Neural cell (in vitro differentiated cells): ENCODE results near the gene ERC2. TPM values are rescaled to one million over a fixed set of nuclear protein-coding genes. Genes with fewer than 3 reads are reported as not detected.

Experiments
- H2AFZ ChIP-seq: fragments of 200-600, 300-800 bp; sonication (generic), shearing (Covaris generic); 2 replicates; pipeline ENCODE4 v1.6.0; 2014; ENCODE audit warnings: low read depth, mild to moderate bottlenecking, antibody characterized with exemption, low read length, moderate library complexity
- H3F3A ChIP-seq: fragments of 200-600 bp; shearing (Covaris generic); 2 replicates; pipeline ENCODE4 v1.6.1; 2016; ENCODE audit warnings: mild to moderate bottlenecking, moderate library complexity, mixed read lengths, antibody characterized with exemption, low read length; ENCODE audit not compliant: insufficient read depth, poor library complexity, severe bottlenecking
- H3K27ac ChIP-seq: fragments of 200-600, 300-800 bp; sonication (generic), shearing (Covaris generic); 2 replicates; pipeline ENCODE4 v1.5.1; 2014; ENCODE audit warnings: mild to moderate bottlenecking, low read length, moderate library complexity
- H3K27me3 ChIP-seq: fragments of 300-800, 200-600 bp; sonication (generic), shearing (Covaris generic); 2 replicates; pipeline ENCODE4 v1.6.0; 2014; ENCODE audit warnings: mild to moderate bottlenecking, low read depth, low read length, moderate library complexity; ENCODE audit not compliant: insufficient read depth
- H3K36me3 ChIP-seq: fragments of 300-800, 200-600 bp; sonication (generic), shearing (Covaris generic); 2 replicates; pipeline ENCODE4 v1.5.1; 2014; ENCODE audit warnings: mild to moderate bottlenecking, antibody characterized with exemption, low read length, moderate library complexity; ENCODE audit not compliant: insufficient read depth
- H3K4me2 ChIP-seq: fragments of 300-800, 200-600 bp; sonication (generic), shearing (Covaris generic); 2 replicates; pipeline ENCODE4 v1.6.0; 2014; ENCODE audit warnings: mild to moderate bottlenecking, low read length
- H3K4me3 ChIP-seq: fragments of 300-800, 200-600 bp; sonication (generic), shearing (Covaris generic); 2 replicates; pipeline ENCODE4 v1.5.1; 2014; ENCODE audit warnings: mild to moderate bottlenecking, low read length, moderate library complexity
- H3K79me2 ChIP-seq: fragments of 200-600 bp; shearing (Covaris generic); replicated peaks from 2 replicates; pipeline ENCODE4 v1.6.0; 2014; ENCODE audit warnings: mild to moderate bottlenecking, low read length, moderate library complexity; ENCODE audit not compliant: insufficient read depth
- H3K9ac ChIP-seq: fragments of 300-800, 200-600 bp; sonication (generic), shearing (Covaris generic); 2 replicates; pipeline ENCODE4 v1.6.1; 2016; ENCODE audit warnings: mild to moderate bottlenecking, low read length, mixed read lengths
- H3K9me2 ChIP-seq: fragments of 200-600 bp; shearing (Covaris generic); 2 replicates; pipeline ENCODE4 v1.6.1; 2016; ENCODE audit warnings: mild to moderate bottlenecking, low read length, mixed read lengths; ENCODE audit not compliant: insufficient read depth
- H3K9me3 ChIP-seq: fragments of 200-600, 300-800 bp; sonication (generic), shearing (Covaris generic); 2 replicates; pipeline ENCODE4 v1.6.1; 2016; ENCODE audit warnings: mild to moderate bottlenecking, mixed run types, low read length, moderate library complexity, mixed read lengths
- H4K20me1 ChIP-seq: fragments of 200-600 bp; shearing (Covaris generic); 2 replicates; pipeline ENCODE4 v1.6.1; 2016; ENCODE audit warnings: mild to moderate bottlenecking, mixed run types; ENCODE audit not compliant: insufficient read depth
- CTCF ChIP-seq: fragments of 450-650 bp; IDR thresholded peaks from 2 replicates; pipeline ENCODE4 v1.5.1; 2014; ENCODE audit warnings: antibody characterized with exemption, mild to moderate bottlenecking, moderate library complexity; ENCODE audit not compliant: poor library complexity, severe bottlenecking
- EP300 ChIP-seq: fragments of 450-650 bp; conservative IDR thresholded peaks from 2 replicates; pipeline ENCODE4 v1.6.1; 2014; ENCODE audit warnings: antibody characterized with exemption, mild to moderate bottlenecking, moderate library complexity; ENCODE audit not compliant: poor library complexity, severe bottlenecking
- EZH2 ChIP-seq: fragments of 200-600, 300-800 bp; shearing (Covaris generic), sonication (generic); IDR thresholded peaks from 2 replicates; pipeline ENCODE4 v1.6.1; 2014; ENCODE audit warnings: antibody characterized with exemption, low read length, borderline replicate concordance, mild to moderate bottlenecking; ENCODE audit not compliant: insufficient read depth, poor library complexity, severe bottlenecking
- MXI1 ChIP-seq: fragments of 450-650 bp; conservative IDR thresholded peaks from 2 replicates; pipeline ENCODE4 v1.6.1; 2014; ENCODE audit warnings: antibody characterized with exemption, mild to moderate bottlenecking; ENCODE audit not compliant: poor library complexity, severe bottlenecking
- POLR2AphosphoS5 ChIP-seq: IDR thresholded peaks from 2 replicates; pipeline ENCODE4 v1.6.1; 2012
- RAD21 ChIP-seq: fragments of 450-650 bp; conservative IDR thresholded peaks from 2 replicates; pipeline ENCODE4 v1.6.1; 2014; ENCODE audit warnings: antibody characterized with exemption, mild to moderate bottlenecking, moderate library complexity
- REST ChIP-seq: IDR thresholded peaks from 2 replicates; pipeline ENCODE4 v1.6.1; 2012; ENCODE audit warnings: borderline replicate concordance
- SMC3 ChIP-seq: fragments of 450-650 bp; conservative IDR thresholded peaks from 2 replicates; pipeline ENCODE4 v1.6.1; 2014; ENCODE audit warnings: antibody characterized with exemption, mild to moderate bottlenecking, moderate library complexity; ENCODE audit not compliant: poor library complexity
- TAF1 ChIP-seq: IDR thresholded peaks from 2 replicates; pipeline ENCODE4 v1.6.1; 2012; ENCODE audit warnings: low read depth
- polyA plus RNA-seq: library from polyadenylated mRNA; depleted of rRNA; stranded (reverse); fragments of >200 nt; gene quantifications from 2 replicates; pipeline ENCODE4 v1.2.3, GENCODE V29; 2014

ERC2 gene
- polyA plus RNA-seq, 1 donor from 2014 or later = 60.4 TPM

- no peaks in the 10 kb centered on the region for H3K9me3 ChIP-seq
- H3K27ac ChIP-seq = no peak overlapping the region
- no peaks in the 10 kb centered on the region for H3F3A ChIP-seq
- H3K4me2 ChIP-seq = no peak overlapping the region
- H3K9me2 ChIP-seq = no peaks in the 10 kb centered on the region
- TF ChIP-seq REST = no peak
- TF ChIP-seq TAF1 = no peak
- no peak for TF ChIP-seq EP300
- no peak for TF ChIP-seq RAD21
- TF ChIP-seq EZH2 = no peak
- TF ChIP-seq CTCF = no peak
- no peak for TF ChIP-seq SMC3
- no peak for TF ChIP-seq POLR2AphosphoS5
- no peak for TF ChIP-seq MXI1
- H3K4me3 ChIP-seq = no peak overlapping the region
- no peak overlapping the region for H3K9ac ChIP-seq
- no peaks in the 10 kb centered on the region for H3K79me2 ChIP-seq
- H4K20me1 ChIP-seq = no peaks in the 10 kb centered on the region
- H3K36me3 ChIP-seq = no peaks in the 10 kb centered on the region
- H3K27me3 ChIP-seq = no peaks in the 10 kb centered on the region
- no peak overlapping the region for H2AFZ ChIP-seq
These were observed 149.4 kb downstream of the ERC2 start for GRCh38 chr3:56318891-56319290.

- Histone ChIP-seq H2AFZ (no peak overlapping the region), H4K20me1 (no peaks in the 10 kb centered on the region), H3K79me2 (no peaks in the 10 kb centered on the region), H3K27ac (no peak overlapping the region), H3K27me3 (no peaks in the 10 kb centered on the region), H3K9me3 (no peaks in the 10 kb centered on the region), H3K4me2 (no peak overlapping the region), H3K9ac (no peak overlapping the region), H3F3A (no peaks in the 10 kb centered on the region), H3K9me2 (no peaks in the 10 kb centered on the region), H3K4me3 (no peak overlapping the region), H3K36me3 (no peaks in the 10 kb centered on the region)
- TF ChIP-seq POLR2AphosphoS5 (no peak), CTCF (no peak), TAF1 (no peak), RAD21 (no peak), EP300 (no peak), SMC3 (no peak), EZH2 (no peak), MXI1 (no peak), REST (no peak)
These were observed 151.3 kb downstream of the ERC2 start for GRCh38 chr3:56316944-56317343.
